Uterus (tissue), 4 donors: ENCODE measurements around the gene CXCR6. TPM values are rescaled to one million over a fixed set of nuclear protein-coding genes. Genes with fewer than 3 reads are reported as not detected.

Experiments
- DNase-seq, 2 donors: peaks; one replicate each; pipeline ENCODE4 v3.0.0-alpha.2; 2019 to 2020
- H3K27ac ChIP-seq, 2 donors: fragments of 200-600 bp; sonication (generic); 1 replicate in 1 of 2; 2 replicates in 1 of 2; pipeline ENCODE4 v1.5.1; 2016 to 2018
- H3K27me3 ChIP-seq, 2 donors: fragments of 200-600 bp; sonication (generic); one replicate each; pipeline ENCODE4 v1.5.1; 2018 to 2019; ENCODE audit warnings: control low read depth in 1 of 2
- H3K36me3 ChIP-seq, 2 donors: fragments of 200-600 bp; sonication (generic); one replicate each; pipeline ENCODE4 v1.5.1; 2019; ENCODE audit warnings: control low read depth in 1 of 2
- H3K4me1 ChIP-seq, 2 donors: fragments of 200-600 bp; sonication (generic); one replicate each; pipeline ENCODE4 v1.5.1; 2018 to 2019; ENCODE audit warnings: control low read depth in 1 of 2
- H3K4me3 ChIP-seq, 2 donors: fragments of 200-600 bp; sonication (generic); 1 replicate in 1 of 2; 2 replicates in 1 of 2; pipeline ENCODE4 v1.5.1; 2018 to 2019; ENCODE audit warnings: mild to moderate bottlenecking in 1 of 2
- H3K9me3 ChIP-seq, 2 donors: fragments of 200-600 bp; sonication (generic); one replicate each; pipeline ENCODE4 v1.5.1; 2019; ENCODE audit warnings: control low read depth in 1 of 2
- CTCF ChIP-seq, 4 experiments: fragments of 200-600 bp in 2 of 4; fragments of 450-650 bp in 2 of 4; sonication (generic) in 2 of 4; IDR thresholded peaks; one replicate each; pipeline ENCODE4 v1.5.1; 2016 to 2019; ENCODE audit warnings: antibody characterized with exemption in 4 of 4, mild to moderate bottlenecking in 2 of 4, moderate library complexity in 1 of 4
- POLR2A ChIP-seq, 2 donors: fragments of 450-650 bp; IDR thresholded peaks; one replicate each; pipeline ENCODE4 v1.6.1; 2016; ENCODE audit warnings: antibody characterized with exemption in 2 of 2, mild to moderate bottlenecking in 1 of 2, moderate library complexity in 1 of 2
- intact Hi-C: fragments of 100-400 bp; cut with DNase I; formaldehyde crosslinking; loops from one replicate; pipeline ENCODE4 v1.15.1; 2023; ENCODE audit warnings: low total_unique reads
- total RNA-seq, 4 donors: library from RNA; depleted of rRNA in 3 of 4; stranded (reverse); fragments of >200 nt in 3 of 4; gene quantifications; one replicate each; pipeline versions ENCODE4 v1.1.0 to v1.2.4, GENCODE V29; 2014 to 2023
- donor health status: DM: yes; HTN: yes; CAD: no.

CXCR6 gene
- total RNA-seq, 4 donors from 2014 or later, result 0.48 to 8.7 (median 0.76) TPM; not detected in 1

- Histone ChIP-seq H3K27me3 (no peaks in the 10 kb centered on the region), H3K4me3 (no peak overlapping the region), H3K27ac (no peak overlapping the region), H3K9me3 (no peaks in the 10 kb centered on the region), H3K36me3 (no peaks in the 10 kb centered on the region), H3K4me1 (no peaks in the 10 kb centered on the region)
- TF ChIP-seq CTCF (IDR thresholded peaks at IDR 0.05) (no peak), POLR2A (IDR thresholded peaks at IDR 0.05) (no peak)
- DNase-seq, result no peak
- intact Hi-C loops, result no loop called here
Observed at GRCh38 chr3:45915518-45916231, 27.6 kb upstream of the CXCR6 start.

- Histone ChIP-seq H3K4me3 (no peak overlapping the region), H3K27ac (no peak overlapping the region), H3K9me3 (no peaks in the 10 kb centered on the region), H3K4me1 (no peaks in the 10 kb centered on the region), H3K27me3 (no peaks in the 10 kb centered on the region), H3K36me3 (no peaks in the 10 kb centered on the region)
- DNase-seq, result no peak
- TF ChIP-seq POLR2A (IDR thresholded peaks at IDR 0.05), result no peak
- intact Hi-C loops, result no loop called here
Observed at GRCh38 chr3:45917146-45917898, 25.9 kb upstream of the CXCR6 start.

- H3K4me1 ChIP-seq, result no peaks in the 10 kb centered on the region
- no peaks in the 10 kb centered on the region for H3K9me3 ChIP-seq
- no peaks in the 10 kb centered on the region for H3K36me3 ChIP-seq
- DNase-seq, result no peak
- no peaks in the 10 kb centered on the region for H3K27me3 ChIP-seq
- no peak overlapping the region for H3K27ac ChIP-seq
- intact Hi-C loops, result no loop called here
- no peak for TF ChIP-seq POLR2A (IDR thresholded peaks at IDR 0.05)
- no peak for TF ChIP-seq CTCF (IDR thresholded peaks at IDR 0.05)
- H3K4me3 ChIP-seq, result no peak overlapping the region
Observed at GRCh38 chr3:45921158-45922038, 21.9 kb upstream of the CXCR6 start.

- Histone ChIP-seq H3K27me3 (no peaks in the 10 kb centered on the region), H3K36me3 (no peaks in the 10 kb centered on the region), H3K27ac (no peak overlapping the region), H3K4me3 (no peak overlapping the region), H3K9me3 (no peaks in the 10 kb centered on the region), H3K4me1 (no peaks in the 10 kb centered on the region)
- DNase-seq, result no peak
- intact Hi-C loops, result no loop called here
- TF ChIP-seq CTCF (IDR thresholded peaks at IDR 0.05), result no peak
- no peak for TF ChIP-seq POLR2A (IDR thresholded peaks at IDR 0.05)
Observed at GRCh38 chr3:45922039-45922326, 21.3 kb upstream of the CXCR6 start.

- no peaks in the 10 kb centered on the region for H3K36me3 ChIP-seq
- DNase-seq, result no peak
- H3K27ac ChIP-seq, result no peak overlapping the region
- H3K4me3 ChIP-seq, result no peak overlapping the region
- TF ChIP-seq POLR2A (IDR thresholded peaks at IDR 0.05) (no peak), CTCF (IDR thresholded peaks at IDR 0.05) (no peak)
- H3K27me3 ChIP-seq, result no peaks in the 10 kb centered on the region
- no peaks in the 10 kb centered on the region for H3K9me3 ChIP-seq
- no peaks in the 10 kb centered on the region for H3K4me1 ChIP-seq
- intact Hi-C loops, result no loop called here
Observed at GRCh38 chr3:45922950-45923590, 20.2 kb upstream of the CXCR6 start.
